ENCODE data around the gene LTB4R.
A peak's percentile ranks its signal among the peaks of the same experiment; 100 is the strongest.
"Not testable (repeated sequence)": the region's sequence is repeated elsewhere in the genome, so short reads cannot be mapped to it uniquely, and the experiment has no call there.

LTB4R gene

DNA sequence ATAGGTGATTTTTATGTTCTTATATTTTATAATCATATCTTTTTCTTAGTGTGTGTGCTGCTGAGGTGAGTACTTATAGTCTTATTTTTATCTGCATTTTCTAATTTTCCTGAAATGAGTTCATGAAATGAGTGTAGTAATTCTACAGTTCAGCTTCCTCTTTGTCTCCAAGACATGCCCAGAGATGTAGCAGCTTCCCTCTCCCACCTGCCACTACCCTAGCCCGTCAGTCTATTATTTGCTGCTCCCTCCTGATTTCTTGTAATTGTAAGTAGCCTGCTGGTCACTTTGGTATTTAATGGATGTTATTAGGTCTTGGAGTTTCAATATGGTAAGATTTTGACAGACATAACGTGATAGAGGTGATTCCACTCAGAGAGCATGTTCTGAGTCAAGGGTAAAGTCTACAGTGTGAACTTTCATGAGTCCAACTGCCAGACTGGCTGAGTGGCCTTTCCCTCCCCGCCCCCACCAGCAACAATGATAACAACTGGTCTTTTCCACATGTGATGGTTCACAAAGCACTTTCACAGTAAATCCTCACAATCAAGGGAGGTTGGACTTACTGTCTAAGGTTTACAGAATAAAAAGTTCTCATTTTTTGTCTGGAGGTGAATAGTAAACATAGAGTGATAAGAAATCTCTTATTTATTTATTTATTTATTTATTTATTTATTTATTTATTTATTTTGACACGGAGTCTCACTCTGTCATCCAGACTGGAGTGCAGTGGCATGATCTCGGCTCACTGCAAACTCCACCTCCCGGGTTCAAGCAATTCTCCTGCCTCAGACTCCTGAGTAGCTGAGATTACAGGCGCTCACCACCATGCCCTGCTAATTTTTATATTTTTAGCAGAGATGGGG, 32.7 kb downstream of the LTB4R start:
- DNase-seq (ENCODE audit: low spot score) = no peak

DNA sequence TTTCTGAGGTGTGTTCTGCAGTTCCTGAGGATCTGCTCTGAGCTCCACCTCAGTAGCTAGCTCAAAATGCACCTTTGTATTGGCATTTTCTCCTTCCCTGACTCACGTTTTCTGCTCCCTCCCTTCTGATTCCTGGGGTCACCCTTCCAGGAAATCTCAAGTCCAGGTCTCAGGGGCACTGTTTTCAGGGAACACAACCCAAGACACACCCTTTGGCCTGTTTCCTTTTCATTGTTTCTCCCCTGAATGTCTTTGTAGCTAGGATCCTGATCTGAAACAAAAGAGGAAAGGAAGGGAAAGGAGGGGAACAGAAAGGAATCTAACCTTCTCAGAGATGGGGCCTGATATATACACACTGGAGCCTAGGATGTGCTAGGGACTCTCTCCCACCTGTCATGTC, 35.8 kb downstream of the LTB4R start:
- DNase-seq (ENCODE audit: low spot score) = no peak

DNA sequence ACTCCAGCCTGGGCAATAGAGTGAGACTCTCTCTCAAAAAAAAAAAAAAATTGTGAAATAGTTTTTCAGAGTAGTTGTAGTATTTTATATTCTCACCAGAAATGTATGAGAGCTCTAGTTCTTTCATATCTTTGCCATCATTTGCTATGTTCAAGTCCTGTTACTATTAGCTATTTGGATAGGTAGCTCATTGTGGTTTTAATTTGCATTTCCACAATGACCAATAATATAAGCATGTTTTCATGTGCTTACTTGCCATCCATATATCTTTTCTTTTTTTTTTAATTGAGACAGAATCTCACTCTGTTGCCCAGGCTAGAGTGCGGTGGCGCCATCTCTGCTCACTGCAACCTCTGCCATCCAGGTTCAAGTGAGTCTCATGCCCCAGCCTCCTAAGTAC, 36.9 kb downstream of the LTB4R start:
- DNase-seq (ENCODE audit: low spot score) = no peak

DNA sequence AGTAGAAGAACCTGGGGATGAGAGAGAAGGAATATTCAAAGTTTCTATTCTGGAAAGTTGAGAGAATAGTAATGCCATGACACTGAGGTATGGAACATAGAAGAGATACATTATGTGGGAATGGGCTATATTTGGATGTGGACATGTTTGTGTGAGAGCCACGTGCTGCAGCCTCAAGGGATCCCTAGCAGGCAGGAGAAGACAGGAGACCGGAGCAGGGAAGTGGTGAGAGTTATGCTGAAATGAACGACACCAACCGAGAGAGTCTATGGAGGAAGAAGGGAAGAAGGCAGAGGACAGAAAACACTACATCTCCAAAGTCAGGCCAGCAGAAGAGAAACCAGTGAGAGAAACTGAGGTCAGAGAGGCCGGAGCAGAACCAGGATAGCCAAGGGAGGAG, 38.4 kb downstream of the LTB4R start:
- DNase-seq (ENCODE audit: low spot score) = no peak

DNA sequence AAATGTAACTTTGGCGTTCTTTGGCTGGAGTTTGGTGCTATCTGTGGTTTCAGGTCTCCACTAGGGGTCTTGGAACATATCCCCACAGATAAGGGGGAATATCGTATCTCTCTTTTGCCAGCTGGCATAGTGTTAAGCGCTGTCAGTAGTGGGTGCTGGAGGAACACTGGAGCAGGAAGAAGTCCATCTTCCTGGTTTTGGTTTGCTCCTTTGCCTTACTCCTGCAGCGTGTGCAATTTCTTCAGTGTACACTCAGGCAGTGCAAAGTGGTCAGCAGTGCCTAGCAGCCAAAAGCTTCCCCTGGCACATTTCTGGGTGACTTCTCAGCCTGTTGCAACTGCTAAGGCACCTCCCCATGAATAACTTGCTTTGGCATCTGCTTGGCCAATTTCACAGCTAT, 40.2 kb downstream of the LTB4R start:
- DNase-seq (ENCODE audit: low spot score) = peak; percentile 40

DNA sequence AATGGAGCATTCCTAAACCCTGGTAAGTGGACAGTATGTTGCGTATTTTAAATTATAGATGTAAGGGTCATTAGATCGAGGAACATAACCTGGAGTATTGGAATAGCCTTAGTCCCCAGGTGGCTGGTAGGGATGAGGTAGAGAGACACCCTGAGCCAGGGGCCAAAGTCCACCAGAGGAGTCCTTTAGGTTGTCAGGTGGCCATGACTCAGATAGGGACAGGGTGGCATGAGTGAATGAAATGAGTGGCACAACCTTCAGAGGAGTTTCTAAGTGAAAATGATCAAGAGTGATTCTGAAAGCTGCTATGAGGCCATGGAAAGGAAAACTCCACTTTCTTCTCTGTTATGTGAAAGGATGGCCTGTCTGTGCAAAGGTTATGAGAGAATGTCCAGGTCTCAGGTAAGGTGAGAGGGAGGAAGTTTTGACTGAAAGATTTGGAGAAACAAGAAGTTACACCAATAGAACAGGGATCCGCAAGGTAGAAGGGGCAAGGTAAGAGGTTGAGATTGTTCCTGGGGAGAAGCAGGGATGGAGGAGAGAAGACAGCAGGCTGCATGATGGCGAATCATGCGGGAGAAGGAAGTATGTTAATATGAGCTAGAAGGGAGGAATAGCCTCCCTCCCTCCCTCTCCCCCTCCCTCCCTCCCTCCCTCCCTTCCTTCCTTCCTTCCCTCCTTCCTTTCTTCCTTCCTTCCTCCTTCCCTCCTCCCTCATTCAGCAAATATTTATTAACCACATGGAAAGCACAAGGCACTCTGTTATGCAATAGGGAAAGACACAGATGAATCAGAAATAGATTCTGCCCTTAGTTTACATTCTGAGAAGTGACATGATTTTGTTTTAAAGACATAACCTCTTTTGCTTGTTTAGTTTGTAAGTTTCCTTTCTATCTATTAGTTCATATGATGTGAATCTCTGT, 42.5 kb downstream of the LTB4R start:
- peak; percentile 44 for DNase-seq (ENCODE audit: low spot score)

DNA sequence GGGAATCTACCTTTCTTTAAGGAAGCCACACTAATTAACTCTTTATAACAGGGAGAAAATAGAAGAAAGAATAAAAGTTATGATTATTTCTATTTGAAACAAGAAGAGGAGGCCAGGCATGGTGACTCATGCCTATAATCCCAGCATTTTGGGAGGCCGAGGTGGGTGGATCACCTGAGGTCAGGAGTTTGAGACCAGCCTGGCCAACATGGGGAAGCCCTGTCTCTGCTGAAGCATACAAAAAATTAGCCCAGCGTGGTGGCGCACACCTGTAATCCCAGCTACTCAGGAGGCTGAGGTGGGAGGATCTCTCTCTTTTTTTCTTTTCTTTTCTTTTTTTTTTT, 43.2 kb downstream of the LTB4R start:
- DNase-seq (ENCODE audit: low spot score) = not testable (repeated sequence)

DNA sequence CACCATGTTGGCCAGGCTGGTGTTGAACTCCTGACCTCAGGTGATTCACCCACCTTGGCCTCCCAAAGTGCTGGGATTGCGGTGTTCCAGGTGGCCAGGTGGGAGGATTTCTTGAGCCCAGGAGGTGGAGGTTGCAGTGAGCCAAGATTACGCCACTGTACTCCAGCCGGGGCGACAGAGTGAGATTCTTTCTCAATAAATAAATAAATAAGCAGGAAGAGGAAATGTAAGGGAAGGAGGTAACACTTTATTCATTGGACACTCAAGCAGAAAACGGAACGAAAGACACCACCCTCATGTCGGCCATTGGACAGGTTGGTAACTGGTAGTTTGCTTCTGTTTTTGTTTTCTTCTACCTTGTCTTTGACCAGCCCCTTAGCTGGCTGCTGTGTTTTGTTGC, 43.7 kb downstream of the LTB4R start:
- no peak for DNase-seq (ENCODE audit: low spot score)

DNA sequence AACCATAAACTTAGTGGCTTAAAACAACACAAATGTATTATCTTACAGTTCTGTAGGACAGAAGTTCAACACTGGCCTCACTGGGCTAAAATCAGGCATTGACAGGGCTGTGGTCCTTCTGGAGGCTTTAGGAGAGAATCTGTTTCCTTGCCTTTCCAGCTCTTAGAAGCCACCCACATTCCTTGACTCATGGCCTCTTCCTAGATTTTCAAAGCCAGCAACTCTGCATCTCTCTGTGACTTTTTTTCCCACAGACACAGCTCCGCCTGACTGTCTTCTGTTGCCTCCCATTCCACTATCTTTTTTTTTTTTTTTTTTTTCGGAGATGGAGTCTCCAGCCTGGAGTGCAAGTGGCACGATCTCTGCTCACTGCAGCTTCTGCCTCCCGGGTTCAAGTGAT, 44.9 kb downstream of the LTB4R start:
- DNase-seq (ENCODE audit: low spot score) = no peak

DNA sequence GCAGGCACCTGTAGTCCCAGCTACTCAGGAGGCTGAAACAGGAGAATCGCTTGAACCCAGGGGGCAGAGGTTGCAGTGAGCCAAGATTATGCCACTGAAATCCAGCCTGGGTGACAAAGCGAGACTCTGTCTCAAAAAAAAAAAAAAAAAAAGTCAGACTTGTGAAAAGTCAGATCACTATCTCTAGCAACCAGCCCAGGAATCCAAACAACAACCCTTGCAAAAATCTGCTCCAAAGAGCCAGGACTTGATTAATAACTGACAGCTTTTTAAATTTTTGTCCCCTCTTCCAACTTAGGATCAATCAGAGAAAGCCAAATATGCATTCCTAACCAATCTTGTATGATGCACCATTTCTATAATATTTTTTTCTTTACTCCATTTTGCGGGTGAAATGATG, 49.0 kb downstream of the LTB4R start:
- no peak for DNase-seq (ENCODE audit: low spot score)

DNA sequence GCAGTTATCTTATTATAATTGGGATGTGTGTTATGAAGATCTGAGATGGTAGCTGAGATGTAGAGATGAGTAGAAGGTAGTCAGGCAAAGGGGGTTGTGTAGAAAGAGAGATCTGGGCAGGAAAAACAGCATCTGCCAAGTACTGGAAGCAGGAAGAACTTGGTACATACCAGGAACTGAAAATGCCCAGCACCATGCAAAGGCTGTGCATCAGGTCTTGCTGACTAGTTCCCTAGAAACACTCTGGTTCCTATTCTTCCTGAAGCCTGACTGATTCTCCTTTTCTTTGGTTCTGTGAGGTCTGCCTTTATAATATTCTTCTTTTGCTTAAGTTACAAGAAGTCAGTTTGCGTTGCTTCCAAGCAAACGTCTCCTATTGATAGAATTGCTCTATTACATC, 50.0 kb downstream of the LTB4R start:
- no peak for DNase-seq (ENCODE audit: low spot score)

DNA sequence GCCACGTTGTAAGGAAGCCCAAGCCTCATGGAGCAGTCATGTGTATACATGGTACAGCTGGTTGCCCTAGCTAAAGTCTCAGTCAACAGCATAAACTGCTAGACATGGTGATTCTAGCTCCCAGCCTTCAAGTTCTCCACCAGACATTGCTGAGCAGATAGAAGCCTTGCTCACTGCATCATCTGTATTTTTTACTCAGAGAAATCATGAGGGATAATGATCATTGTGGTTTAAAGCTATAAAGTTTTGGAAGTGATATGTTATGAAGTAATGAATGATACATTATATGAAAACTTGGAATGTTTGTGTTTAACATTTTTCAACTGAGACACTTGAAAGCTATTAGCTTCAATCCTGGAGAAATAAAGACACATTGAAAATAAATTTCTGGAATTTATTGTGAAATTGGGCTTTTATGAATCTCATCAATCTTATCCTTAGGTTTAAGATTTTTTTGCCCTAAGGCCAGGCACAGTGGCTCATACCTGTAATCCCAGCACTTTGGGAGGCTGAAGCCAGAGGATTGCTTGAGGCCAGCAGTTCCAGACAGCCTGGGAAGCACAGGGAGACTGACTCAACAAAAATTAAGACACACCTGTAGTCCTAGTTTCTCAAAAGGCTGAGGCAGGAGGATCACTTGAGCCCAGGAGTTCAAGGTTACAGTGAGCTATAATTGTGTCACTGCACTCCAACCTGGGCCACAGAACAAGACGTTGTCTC, 51.1 kb downstream of the LTB4R start:
- DNase-seq (ENCODE audit: low spot score) = peak; percentile 32

DNA sequence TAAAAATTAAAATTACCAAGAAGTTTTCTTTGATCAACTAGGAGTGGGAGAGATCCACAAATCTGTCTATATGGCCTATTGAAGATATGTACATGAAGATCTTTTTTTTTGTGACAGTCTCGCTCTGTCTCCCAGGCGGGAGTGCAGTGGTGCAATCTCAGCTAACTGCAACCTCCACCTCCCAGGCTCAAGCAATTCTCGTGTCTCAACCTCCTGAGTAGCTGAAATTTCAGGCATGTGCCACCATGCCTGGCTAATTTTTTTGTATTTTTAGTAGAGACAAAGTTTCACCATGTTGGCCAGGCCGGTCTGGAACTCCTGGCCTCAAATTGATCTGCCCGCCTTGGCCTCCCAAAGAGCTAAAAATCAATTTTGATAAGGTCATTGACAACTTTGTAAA, 52.1 kb downstream of the LTB4R start:
- DNase-seq (ENCODE audit: low spot score) = no peak

DNA sequence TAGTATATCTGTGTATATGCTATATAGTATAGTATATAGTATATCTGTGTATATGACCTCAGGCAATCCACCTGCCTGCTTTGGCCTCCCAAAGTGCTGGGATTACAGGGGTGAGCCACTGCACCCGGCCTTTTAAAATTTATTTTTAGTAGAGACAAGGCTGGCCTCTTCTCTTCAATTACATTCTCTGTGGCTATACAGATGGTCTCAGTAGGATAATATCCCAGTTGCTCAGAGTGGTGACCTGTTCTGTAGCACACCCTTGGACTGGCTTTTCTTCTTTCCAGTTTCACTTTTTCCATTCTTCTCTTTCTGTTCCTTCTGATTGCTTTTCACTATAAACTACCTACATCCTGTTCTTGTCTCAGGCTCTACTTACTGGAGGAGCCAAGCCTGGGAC, 53.5 kb downstream of the LTB4R start:
- DNase-seq (ENCODE audit: low spot score) = no peak

DNA sequence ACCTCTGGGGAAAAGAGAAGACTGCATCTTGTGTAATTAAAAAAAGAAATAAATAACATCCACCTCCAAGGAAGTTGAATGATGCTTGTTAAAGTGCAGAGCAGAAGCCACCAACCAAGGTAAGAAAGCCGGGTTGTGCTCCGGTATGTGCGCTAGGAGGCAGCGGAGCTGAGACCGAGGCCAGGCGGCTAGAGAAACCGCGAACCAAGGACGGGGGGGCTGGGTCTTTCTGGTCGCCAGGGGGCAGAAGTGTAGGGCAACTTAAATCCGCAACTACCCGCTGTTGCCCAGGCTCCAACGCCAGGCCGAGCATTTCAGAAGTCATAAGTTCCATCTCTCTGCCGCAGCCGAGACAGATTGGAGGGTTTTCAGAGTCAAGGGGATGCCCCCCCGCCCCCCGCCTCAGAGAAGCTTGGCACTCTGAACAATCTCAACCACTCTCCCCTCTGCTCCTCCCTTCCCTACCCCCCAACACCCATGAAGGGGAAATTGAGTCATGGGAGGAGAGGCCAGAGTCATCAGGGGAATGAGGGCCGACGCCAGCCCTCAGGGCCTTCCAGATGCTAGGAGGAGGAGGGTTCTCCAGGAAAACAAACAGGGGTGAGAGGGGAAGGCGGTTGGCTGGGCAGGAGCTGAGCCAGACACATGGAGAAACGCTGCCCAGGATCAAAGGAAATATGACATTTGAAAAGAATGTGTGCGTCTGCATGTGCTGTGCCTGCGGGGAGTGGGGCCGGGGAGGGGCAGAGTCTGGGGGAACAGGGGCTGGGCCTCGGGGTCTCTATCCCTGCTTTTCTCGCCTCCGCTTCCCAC, 54.5 kb downstream of the LTB4R start:
- peak; percentile 77 for DNase-seq (ENCODE audit: low spot score)

DNA sequence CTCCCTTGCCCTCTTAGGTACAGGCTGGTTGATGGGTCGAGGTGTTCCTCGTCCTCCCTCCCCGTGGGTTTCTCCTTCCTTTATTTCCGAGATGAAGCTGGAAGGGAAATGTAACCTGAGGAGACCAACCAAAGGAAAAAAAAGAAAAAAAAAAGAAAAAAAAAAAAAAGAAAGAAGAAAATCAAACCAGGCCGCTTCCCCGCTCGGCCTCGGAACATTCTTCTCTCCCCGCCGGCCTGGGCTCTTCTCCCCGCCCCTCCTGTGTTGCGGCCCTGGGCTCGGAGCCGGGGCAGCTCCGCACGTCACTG, 55.1 kb downstream of the LTB4R start:
- no peak for DNase-seq (ENCODE audit: low spot score)

DNA sequence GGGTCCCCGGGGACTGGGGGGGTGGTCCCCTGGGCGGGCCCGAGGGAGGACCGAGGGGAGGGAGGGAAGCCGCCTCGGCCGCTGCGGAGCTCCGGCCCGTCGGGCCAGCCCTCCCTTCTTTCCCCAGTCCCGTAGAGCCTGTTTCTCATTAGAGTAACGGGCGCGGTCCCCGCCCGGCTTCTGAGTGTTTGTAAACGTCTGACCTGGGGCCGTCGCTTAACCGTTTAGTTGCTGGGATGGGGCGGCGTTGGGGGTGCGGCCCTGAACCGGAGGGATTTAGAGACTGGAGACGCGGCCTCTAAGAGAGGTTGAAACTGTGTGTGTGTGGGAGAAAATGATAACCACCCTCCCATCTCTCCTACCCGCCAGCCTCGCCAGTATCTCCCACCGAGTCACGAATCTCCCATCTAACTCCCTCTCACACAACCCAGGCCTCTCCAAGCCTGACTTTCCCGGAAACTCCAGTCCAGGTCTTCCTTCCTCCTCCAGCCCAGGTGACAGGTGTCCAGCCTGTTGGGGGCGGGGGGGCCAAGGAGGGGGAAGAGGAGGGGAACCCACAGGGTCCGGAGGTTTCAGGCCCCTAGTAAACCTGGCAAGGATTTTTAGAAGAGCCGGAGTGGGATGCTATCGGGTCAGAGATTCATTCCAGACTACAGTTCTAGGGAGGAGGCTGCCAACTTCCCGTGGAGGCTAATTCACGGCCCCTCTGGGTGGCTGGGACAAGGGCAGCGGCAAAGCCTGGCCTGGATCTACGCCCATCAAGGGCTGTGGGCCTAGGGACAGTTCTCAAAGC, 55.6 kb downstream of the LTB4R start:
- peak; percentile 92 for DNase-seq (ENCODE audit: low spot score)
